ENCODE measurements around the gene DNALI1.
A peak's percentile ranks its signal among the peaks of the same experiment; 100 is the strongest.
"Not testable (repeated sequence)": the region's sequence is repeated elsewhere in the genome, so short reads cannot be mapped to it uniquely, and the experiment has no call there.

Gene DNALI1

GRCh38 chr1:37545019-37545418 lies 11.7 kb upstream of the DNALI1 start:
- TF ChIP-seq, protein P1, sequence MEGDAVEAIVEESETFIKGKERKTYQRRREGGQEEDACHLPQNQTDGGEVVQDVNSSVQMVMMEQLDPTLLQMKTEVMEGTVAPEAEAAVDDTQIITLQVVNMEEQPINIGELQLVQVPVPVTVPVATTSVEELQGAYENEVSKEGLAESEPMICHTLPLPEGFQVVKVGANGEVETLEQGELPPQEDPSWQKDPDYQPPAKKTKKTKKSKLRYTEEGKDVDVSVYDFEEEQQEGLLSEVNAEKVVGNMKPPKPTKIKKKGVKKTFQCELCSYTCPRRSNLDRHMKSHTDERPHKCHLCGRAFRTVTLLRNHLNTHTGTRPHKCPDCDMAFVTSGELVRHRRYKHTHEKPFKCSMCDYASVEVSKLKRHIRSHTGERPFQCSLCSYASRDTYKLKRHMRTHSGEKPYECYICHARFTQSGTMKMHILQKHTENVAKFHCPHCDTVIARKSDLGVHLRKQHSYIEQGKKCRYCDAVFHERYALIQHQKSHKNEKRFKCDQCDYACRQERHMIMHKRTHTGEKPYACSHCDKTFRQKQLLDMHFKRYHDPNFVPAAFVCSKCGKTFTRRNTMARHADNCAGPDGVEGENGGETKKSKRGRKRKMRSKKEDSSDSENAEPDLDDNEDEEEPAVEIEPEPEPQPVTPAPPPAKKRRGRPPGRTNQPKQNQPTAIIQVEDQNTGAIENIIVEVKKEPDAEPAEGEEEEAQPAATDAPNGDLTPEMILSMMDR (IDR thresholded peaks at IDR 0.05; ENCODE audit: low read depth, low read length) = no peak
- DNase-seq (ENCODE audit: extremely low read depth, low read depth) = no peak

- TF ChIP-seq, protein P1 (IDR thresholded peaks at IDR 0.05; ENCODE audit: low read depth, low read length) = no peak
- DNase-seq (ENCODE audit: extremely low read depth, low read depth) = no peak
These were observed 7.4 kb upstream of the DNALI1 start for GRCh38 chr1:37549341-37549740.

DNA sequence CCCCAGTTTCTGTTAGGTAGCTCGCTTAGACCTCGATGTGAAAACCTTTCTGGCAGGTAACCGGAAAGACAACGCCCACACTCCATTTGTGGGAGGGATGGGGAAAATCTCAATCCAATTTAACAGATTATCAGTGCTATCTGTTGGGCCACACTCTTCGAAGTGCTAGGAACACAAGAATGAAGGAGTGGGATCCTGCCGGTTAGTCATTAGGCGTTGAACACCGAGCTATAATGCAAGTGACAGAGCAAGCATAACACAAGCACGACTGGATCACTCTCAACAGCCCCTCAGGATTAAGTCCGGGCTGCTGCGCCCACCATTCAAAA lies 3.2 kb upstream of the DNALI1 start:
- no peak for DNase-seq (ENCODE audit: extremely low read depth, low read depth)
- TF ChIP-seq, protein P1 (IDR thresholded peaks at IDR 0.05; ENCODE audit: low read depth, low read length) = no peak

GRCh38 chr1:37553927-37554808 lies 2.6 kb upstream of the DNALI1 start, which contains the start of gene SNIP1:
TSS of gene SNIP1 (minus strand) at chr1:37554293. CDS start at chr1:37554229, 64 bp downstream.
- TF ChIP-seq, protein P1 (IDR thresholded peaks at IDR 0.05; ENCODE audit: low read depth, low read length) = no peak
- DNase-seq (ENCODE audit: extremely low read depth, low read depth) = peak; percentile 73

GRCh38 chr1:37557402-37557801 lies 662 bp downstream of the DNALI1 start:
- TF ChIP-seq, protein P1 (IDR thresholded peaks at IDR 0.05; ENCODE audit: low read depth, low read length) = no peak
- DNase-seq (ENCODE audit: extremely low read depth, low read depth) = no peak

- TF ChIP-seq, protein P1 (IDR thresholded peaks at IDR 0.05; ENCODE audit: low read depth, low read length) = no peak
- no peak for DNase-seq (ENCODE audit: extremely low read depth, low read depth)
These were observed 1.7 kb downstream of the DNALI1 start for GRCh38 chr1:37558411-37558810.

DNA sequence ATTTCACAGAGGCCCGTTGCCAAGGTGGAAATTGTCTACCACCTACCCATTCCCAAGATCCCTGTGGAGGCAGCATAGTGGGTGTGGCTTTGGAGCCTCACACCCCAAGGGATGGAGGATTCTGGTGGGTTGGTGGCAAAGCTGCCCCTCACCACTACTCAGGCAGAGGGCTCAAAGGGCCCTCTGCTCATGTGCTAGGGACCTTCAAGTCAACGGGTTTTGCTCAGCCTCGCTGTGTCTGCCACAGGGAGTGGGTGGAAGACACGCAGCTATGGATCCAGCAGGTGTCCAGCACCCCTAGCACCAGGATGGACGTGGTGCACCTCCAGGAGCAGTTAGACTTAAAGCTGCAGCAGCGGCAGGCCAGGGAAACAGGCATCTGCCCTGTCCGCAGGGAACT lies 2.3 kb downstream of the DNALI1 start:
- no peak for DNase-seq (ENCODE audit: extremely low read depth, low read depth)
- TF ChIP-seq, protein P1 (IDR thresholded peaks at IDR 0.05; ENCODE audit: low read depth, low read length) = no peak

DNA sequence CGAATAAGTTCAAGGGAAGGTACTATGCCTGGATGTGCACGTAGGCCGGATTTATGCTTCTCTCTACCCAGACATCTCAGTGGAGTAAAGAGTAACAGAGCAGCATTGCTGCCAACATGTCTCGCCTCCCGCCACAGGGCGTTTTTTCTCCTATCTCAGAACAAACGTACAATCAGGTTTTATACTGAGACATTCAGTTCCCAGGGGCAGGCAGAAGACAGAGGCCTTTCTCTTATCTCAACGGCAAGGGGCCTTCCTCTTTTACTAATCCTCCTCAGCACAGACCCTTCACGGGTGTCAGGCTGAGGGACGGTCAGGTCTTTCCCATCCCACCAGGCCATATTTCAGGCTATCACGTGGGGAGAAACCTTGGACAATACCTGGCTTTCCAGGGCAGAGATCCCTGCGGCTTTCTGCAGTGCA lies 3.2 kb downstream of the DNALI1 start:
- DNase-seq (ENCODE audit: extremely low read depth, low read depth) = not testable (repeated sequence)

Data from AG09319 (cell line).